Measurements from ENCODE around the gene CLUH. TPM values are rescaled to one million over a fixed set of nuclear protein-coding genes. Genes with fewer than 3 reads are reported as not detected.

Gene CLUH
- polyA plus RNA-seq, 1 donor (not counting 4 experiments of a cell fraction or from before 2014, with no cell fraction given) = 24.0 TPM

GRCh38 chr17:2695243-2695960, 16.2 kb downstream of the CLUH start:
- Histone ChIP-seq H3K9ac (ENCODE audit: control insufficient read depth, extremely low read depth, insufficient read depth, low read length) (no peak overlapping the region), H3K4me1 (ENCODE audit: control insufficient read depth, extremely low read depth, insufficient read depth, low read length) (no peaks in the 10 kb centered on the region), H3K9me1 (ENCODE audit: control insufficient read depth, extremely low read depth, insufficient read depth, low read length) (no peaks in the 10 kb centered on the region), H3K9me3 (ENCODE audit: control insufficient read depth, low read depth, low read length) (no peaks in the 10 kb centered on the region), H3K36me3 (ENCODE audit: control insufficient read depth in 2 of 2, extremely low read depth in 1 of 2, insufficient read depth in 2 of 2, low read length in 2 of 2) (peaks cover 24 to 27% of the 10 kb centered on the region in 2 experiments), H3K79me2 (ENCODE audit: control insufficient read depth, insufficient read depth, low read length) (peaks cover 2% of the 10 kb centered on the region), H3K4me2 (ENCODE audit: control insufficient read depth, extremely low read depth, insufficient read depth, low read depth, low read length) (no peak overlapping the region), H4K20me1 (ENCODE audit: control insufficient read depth, extremely low read depth, insufficient read depth, low read length) (no peaks in the 10 kb centered on the region), H3K4me3 (ENCODE audit: control insufficient read depth in 2 of 3, extremely low read depth in 1 of 3, insufficient read depth in 2 of 3, low read depth in 1 of 3, low read length in 3 of 3) (no peak overlapping the region), H3K27me3 (ENCODE audit: control insufficient read depth, extremely low read depth, insufficient read depth, low read length) (no peaks in the 10 kb centered on the region), H3K27ac (ENCODE audit: control insufficient read depth, insufficient read depth, low read length) (no peak overlapping the region), H2AFZ (ENCODE audit: control insufficient read depth, low read length) (no peak overlapping the region)
- DNase-seq (ENCODE audit: low read depth, low spot score) = no peak
- dilution Hi-C loops (cut with MboI; ENCODE audit: extremely low pct_ligation_motif_present, low sequenced_read_pairs) = no loop called here
- FAIRE-seq = no peak
- no peak for TF ChIP-seq CTCF (optimal IDR thresholded peaks at IDR 0.05 in 1 of 3, IDR thresholded peaks at IDR 0.05 in 1 of 3, conservative IDR thresholded peaks at IDR 0.05 in 1 of 3; ENCODE audit: extremely low read depth in 1 of 3, insufficient read depth in 2 of 3, low read length in 3 of 3)
- TF ChIP-seq EZH2 (IDR thresholded peaks at IDR 0.05; ENCODE audit: low read length) = no peak

DNA sequence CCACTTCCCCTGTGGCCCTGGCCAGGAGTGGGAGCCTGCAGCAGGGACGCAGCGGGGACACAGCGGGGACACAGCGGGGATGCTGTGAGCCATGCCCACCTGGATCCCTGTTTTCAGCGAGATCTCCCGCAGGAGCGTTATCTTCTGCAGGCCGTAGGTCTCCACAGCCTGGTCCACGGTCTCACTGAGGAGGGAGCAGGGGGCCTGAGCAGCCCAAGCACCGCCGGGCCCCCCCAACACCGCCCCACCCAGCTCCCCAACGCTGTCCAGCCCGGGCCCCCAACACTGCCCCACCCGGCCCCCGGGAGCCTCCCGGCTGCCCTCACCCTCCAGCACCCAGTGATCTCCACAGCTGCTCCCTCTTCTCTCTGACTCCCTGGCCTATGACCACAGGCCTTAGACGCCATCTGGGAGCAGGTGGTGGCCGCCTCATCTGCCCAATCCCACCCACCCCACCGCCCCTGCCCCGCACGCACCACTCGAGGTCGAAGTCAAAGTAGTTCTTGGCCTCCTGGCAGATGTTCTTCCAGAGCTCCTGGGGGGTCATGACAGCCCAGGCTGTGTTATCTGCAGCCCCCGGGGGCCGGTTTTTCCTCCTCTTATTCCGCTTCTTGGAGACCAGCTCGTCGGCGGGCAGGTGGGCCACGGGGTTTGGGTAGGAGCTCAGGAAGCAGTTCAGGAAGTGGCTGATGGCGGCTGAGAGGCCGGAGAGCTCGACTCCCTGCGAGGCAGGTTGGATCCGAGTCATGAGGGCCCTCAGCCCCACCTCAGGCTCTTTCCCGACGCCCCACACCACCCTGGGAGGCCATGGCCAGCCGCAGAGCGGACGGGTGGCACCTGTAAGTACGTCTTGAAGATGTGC, 17.0 kb downstream of the CLUH start:
- dilution Hi-C loops (cut with MboI; ENCODE audit: extremely low pct_ligation_motif_present, low sequenced_read_pairs) = no loop called here

More for the DNA sequence above, 17.0 kb downstream of the CLUH start:
- H3K9me1 ChIP-seq (ENCODE audit: control insufficient read depth, extremely low read depth, insufficient read depth, low read length) = no peaks in the 10 kb centered on the region
- DNase-seq (ENCODE audit: low read depth, low spot score) = no peak
- no peak overlapping the region for H3K27ac ChIP-seq (ENCODE audit: control insufficient read depth, insufficient read depth, low read length)
- no peaks in the 10 kb centered on the region for H3K27me3 ChIP-seq (ENCODE audit: control insufficient read depth, extremely low read depth, insufficient read depth, low read length)
- H2AFZ ChIP-seq (ENCODE audit: control insufficient read depth, low read length) = no peak overlapping the region
- peaks cover 2% of the 10 kb centered on the region for H3K79me2 ChIP-seq (ENCODE audit: control insufficient read depth, insufficient read depth, low read length)
- TF ChIP-seq CTCF (optimal IDR thresholded peaks at IDR 0.05 in 1 of 3, IDR thresholded peaks at IDR 0.05 in 1 of 3, conservative IDR thresholded peaks at IDR 0.05 in 1 of 3; ENCODE audit: extremely low read depth in 1 of 3, insufficient read depth in 2 of 3, low read length in 3 of 3) = no peak
- peaks cover 27 to 29% of the 10 kb centered on the region in 2 experiments for H3K36me3 ChIP-seq (ENCODE audit: control insufficient read depth in 2 of 2, extremely low read depth in 1 of 2, insufficient read depth in 2 of 2, low read length in 2 of 2)
- H3K4me1 ChIP-seq (ENCODE audit: control insufficient read depth, extremely low read depth, insufficient read depth, low read length) = no peaks in the 10 kb centered on the region
- no peaks in the 10 kb centered on the region for H4K20me1 ChIP-seq (ENCODE audit: control insufficient read depth, extremely low read depth, insufficient read depth, low read length)
- H3K9ac ChIP-seq (ENCODE audit: control insufficient read depth, extremely low read depth, insufficient read depth, low read length) = no peak overlapping the region
- no peak overlapping the region for H3K4me2 ChIP-seq (ENCODE audit: control insufficient read depth, extremely low read depth, insufficient read depth, low read depth, low read length)
- no peak overlapping the region for H3K4me3 ChIP-seq (ENCODE audit: control insufficient read depth in 2 of 3, extremely low read depth in 1 of 3, insufficient read depth in 2 of 3, low read depth in 1 of 3, low read length in 3 of 3)
- H3K9me3 ChIP-seq (ENCODE audit: control insufficient read depth, low read depth, low read length) = no peaks in the 10 kb centered on the region
- no peak for FAIRE-seq

Data from keratinocyte (primary cell).